HK-2 (cell line): Measurements from ENCODE around the gene KRTAP5-6.
"Not testable (repeated sequence)": the region's sequence is repeated elsewhere in the genome, so short reads cannot be mapped to it uniquely, and the experiment has no call there.

ENCODE experiments used
- DNase-seq: peaks from one replicate; pipeline ENCODE4 v3.0.0-alpha.2; 2018; ENCODE audit not compliant: unreplicated experiment

KRTAP5-6 gene

DNA sequence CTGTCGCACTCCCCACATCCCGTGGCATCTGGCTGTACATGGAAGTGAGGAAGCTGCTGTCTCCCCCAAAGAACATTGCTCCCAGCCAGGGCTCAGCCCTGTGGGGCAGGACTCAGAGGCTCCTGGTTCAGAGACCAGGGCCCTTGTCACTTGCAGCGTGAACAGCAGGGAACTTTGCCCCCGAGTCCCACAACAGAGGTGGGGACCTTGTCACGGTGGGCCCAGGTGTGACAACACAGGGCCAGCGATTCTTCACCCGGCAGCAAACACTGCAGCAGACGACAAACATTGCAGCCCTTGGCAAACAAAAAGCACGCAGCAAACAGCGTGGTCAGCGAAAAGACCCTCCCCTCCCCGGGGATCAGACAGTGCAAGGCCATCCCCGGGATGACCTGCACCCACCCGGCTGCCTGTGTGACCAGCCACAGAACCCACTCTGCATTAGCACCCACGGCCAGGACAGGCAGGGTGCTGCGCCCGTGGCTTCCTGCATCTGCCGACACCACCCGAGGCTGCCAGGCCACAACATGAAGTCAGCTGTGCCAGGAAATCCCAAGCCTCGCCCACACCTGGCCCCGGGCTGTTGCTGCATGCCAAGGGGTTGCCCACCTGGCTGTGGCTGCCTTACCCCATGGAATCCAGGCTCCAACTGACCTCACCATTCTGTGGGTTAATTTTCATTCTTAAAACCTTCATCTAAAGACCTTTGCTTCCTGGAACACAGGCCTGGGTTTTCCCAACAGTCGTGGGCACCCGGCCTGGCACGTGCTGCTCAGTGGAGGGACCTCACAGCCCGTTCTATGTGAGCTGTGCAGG lies 35.3 kb upstream of the KRTAP5-6 start:
- not testable (repeated sequence) for DNase-seq

DNA sequence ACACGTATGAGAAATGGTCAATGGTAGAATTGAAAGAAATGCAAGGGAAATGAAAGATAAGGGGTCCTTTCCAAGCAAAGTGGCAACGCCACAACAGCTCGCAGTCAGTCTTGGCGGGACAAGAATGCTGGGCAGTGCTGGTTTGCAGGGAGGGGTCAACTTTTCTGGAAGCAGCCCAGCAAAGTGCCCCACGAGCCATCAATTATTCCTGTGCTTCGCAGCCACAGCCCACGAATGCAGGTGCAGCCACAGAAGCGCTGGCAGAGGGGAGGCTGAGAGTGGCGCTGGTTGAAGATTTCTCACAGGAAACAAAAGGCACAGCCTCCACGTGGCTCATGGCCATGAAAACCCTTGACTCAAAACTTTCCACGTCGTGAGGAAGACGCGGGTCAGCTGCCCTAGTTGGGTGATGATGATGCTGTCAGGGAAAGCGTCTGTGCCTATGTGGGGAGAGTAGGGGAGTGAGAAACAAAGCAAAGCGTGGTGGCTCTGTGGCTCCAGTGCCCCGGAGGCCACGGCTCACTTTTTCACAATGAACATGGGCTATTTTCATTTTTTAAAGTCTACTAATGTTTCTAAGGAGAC lies 34.2 kb upstream of the KRTAP5-6 start:
- not testable (repeated sequence) for DNase-seq

DNA sequence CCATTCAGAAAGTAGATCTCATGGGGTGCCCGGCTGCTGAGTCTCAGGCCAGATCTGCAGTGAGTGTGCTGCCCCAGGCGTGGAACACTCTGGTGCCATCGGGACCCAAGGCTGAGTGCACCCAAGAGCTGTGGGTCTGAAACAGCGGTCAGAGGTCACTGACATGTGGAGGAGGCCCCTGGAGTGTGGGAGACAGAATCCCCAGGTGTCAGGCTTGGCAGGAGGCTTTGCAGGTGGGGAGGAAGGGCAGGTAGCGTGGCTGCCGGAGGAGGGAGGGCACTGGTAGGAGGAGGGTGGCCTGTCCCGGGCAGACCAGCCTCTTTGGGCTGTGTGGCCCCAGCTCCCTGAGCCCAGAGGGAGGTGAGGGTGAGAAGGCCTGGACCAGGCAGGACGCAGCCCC lies 31.7 kb upstream of the KRTAP5-6 start:
- DNase-seq = no peak

DNA sequence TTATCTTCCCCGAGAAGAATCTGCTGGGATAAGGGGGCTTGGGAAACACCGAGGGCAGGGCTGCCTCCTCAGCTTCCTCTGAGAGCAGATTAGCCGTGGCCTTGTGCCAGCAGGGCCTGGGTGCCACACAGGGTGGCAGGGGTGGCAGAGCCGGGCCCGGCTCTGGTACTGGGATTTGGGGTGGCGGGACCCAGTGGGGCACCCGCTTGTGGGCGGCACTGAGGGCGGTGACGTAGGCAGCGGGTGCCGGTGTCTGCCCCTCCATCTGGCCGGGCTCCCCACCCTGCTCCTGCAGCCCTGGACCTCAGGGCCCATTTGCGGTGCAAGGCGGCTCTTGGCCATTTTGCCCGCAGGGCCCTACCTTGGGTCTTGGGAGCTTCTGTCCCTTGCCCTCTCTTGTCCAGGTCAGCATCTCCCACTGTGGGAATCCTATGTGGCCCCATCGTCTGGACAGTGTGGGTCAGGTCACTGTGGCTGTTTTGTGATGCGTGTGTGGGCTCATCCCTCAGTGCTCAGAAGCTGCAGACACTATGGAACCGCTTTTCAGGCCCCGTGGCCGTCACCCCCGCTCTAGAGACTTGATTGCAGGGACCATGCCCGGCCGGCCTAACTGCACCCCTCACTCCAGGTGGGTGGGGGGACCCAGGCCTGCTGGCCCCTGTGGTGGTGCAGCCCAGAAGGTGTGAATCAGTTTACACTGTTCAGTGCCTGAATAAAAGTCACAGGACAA lies 29.7 kb upstream of the KRTAP5-6 start:
- DNase-seq = no peak

GRCh38 chr11:1667906-1668305 lies 29.1 kb upstream of the KRTAP5-6 start:
- no peak for DNase-seq

GRCh38 chr11:1668911-1669473 lies 28.0 kb upstream of the KRTAP5-6 start:
- DNase-seq = no peak

- DNase-seq = no peak
Observed at GRCh38 chr11:1669546-1670218, 27.3 kb upstream of the KRTAP5-6 start.

DNA sequence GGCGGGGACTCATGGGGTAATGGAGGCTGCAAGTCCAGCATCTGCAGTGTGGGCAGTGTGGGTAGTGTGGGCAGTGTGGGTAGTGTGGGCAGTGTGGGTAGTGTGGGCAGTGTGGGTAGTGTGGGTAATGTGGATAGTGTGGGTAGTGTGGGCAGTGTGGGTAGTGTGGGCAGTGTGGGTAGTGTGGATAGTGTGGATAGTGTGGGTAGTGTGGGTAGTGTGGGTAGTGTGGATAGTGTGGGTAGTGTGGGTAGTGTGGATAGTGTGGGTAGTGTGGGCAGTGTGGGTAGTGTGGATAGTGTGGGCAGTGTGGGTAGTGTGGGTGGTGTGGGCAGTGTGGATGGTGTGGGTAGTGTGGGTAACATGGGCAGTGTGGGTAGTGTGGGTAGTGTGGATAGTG lies 26.5 kb upstream of the KRTAP5-6 start:
- not testable (repeated sequence) for DNase-seq

- no peak for DNase-seq
Observed at GRCh38 chr11:1670905-1671371, 26.1 kb upstream of the KRTAP5-6 start.

- DNase-seq = no peak
Observed at GRCh38 chr11:1671658-1672057, 25.3 kb upstream of the KRTAP5-6 start.

GRCh38 chr11:1672613-1673350 lies 24.2 kb upstream of the KRTAP5-6 start:
- DNase-seq = no peak

GRCh38 chr11:1673446-1674172 lies 23.4 kb upstream of the KRTAP5-6 start:
- no peak for DNase-seq

GRCh38 chr11:1674173-1675131 lies 22.5 kb upstream of the KRTAP5-6 start:
- DNase-seq = no peak

DNA sequence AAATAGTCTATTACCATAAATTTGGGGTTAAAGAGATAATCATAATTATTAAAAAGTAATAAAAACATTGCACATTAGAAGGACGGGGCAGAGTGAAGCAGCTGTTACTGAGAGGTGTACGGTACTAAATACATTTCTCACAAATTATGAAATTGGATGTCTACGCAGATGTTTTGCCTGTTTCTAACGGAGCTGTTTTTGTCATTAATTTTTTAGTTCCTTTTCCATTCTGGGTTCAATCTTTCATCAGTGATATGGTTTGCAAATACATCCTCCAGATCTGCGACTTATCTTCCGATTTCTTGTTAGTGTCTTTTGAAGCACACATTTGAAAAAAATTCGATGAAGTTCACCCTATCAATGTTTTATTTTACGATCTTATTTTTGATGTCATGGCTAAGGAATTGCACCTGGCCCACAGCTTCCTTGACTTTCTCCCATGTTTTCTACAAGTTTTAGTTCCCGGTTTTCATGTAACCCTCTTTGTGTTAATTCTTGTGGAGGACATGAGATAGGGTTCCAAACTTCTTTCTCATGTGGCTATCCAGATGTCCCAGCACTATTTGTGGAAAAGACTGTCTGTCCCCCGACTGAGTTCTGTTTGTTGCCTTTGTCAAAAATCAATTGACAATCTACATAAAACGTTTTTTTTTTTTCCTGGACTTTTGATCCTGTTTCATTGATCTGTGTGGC lies 21.3 kb upstream of the KRTAP5-6 start:
- no peak for DNase-seq

- no peak for DNase-seq
Observed at GRCh38 chr11:1676229-1676740, 20.7 kb upstream of the KRTAP5-6 start.

GRCh38 chr11:1679881-1680280 lies 17.1 kb upstream of the KRTAP5-6 start:
- no peak for DNase-seq

- no peak for DNase-seq
Observed at GRCh38 chr11:1682225-1682905, 14.6 kb upstream of the KRTAP5-6 start.

- not testable (repeated sequence) for DNase-seq
Observed at GRCh38 chr11:1683216-1683615, 13.8 kb upstream of the KRTAP5-6 start.
